Tibial nerve (tissue), 4 donors: Measurements from ENCODE around the gene TFG.

Experiments used
- EP300 ChIP-seq, 2 donors: sonication (generic); formaldehyde crosslinking; IDR thresholded peaks; one replicate each; pipeline ENCODE4 v1.6.1; 2017; ENCODE audit warnings: antibody characterized with exemption in 2 of 2, mild to moderate bottlenecking in 1 of 2
- POLR2A ChIP-seq, 2 donors: fragments of 450-650 bp; IDR thresholded peaks; one replicate each; pipeline ENCODE4 v1.6.1; 2017; ENCODE audit warnings: antibody characterized with exemption in 2 of 2, mild to moderate bottlenecking in 2 of 2, moderate library complexity in 2 of 2
- TF ChIP-seq, protein P1 (sequence below), 5 experiments: fragments of 200-600 bp in 3 of 5; fragments of 450-650 bp in 2 of 5; sonication (generic) in 3 of 5; IDR thresholded peaks; one replicate each; pipeline ENCODE4 v1.5.1; 2016 to 2019; ENCODE audit warnings: antibody characterized with exemption in 5 of 5, mild to moderate bottlenecking in 3 of 5, moderate library complexity in 2 of 5

DNA sequence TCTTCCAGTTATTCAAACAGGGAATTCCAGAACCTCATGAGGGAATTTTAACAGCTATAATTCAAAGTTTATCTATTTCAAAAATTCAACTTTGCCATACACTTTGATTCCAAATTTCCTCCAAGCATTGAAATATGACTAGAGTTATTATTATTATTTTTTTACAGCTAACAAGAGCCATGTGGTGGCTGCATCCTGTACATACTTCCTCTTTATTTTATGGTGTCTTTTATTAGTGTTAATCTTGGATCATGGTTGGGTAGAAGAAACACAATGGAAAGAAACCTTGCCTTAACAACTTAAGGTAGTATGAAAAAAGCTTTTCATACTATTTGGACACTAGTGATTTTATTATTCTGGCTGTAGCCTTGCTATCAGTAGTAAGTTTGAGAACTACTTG is 52.7 kb downstream of the TFG start:
- TF ChIP-seq, protein P1, sequence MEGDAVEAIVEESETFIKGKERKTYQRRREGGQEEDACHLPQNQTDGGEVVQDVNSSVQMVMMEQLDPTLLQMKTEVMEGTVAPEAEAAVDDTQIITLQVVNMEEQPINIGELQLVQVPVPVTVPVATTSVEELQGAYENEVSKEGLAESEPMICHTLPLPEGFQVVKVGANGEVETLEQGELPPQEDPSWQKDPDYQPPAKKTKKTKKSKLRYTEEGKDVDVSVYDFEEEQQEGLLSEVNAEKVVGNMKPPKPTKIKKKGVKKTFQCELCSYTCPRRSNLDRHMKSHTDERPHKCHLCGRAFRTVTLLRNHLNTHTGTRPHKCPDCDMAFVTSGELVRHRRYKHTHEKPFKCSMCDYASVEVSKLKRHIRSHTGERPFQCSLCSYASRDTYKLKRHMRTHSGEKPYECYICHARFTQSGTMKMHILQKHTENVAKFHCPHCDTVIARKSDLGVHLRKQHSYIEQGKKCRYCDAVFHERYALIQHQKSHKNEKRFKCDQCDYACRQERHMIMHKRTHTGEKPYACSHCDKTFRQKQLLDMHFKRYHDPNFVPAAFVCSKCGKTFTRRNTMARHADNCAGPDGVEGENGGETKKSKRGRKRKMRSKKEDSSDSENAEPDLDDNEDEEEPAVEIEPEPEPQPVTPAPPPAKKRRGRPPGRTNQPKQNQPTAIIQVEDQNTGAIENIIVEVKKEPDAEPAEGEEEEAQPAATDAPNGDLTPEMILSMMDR (IDR thresholded peaks at IDR 0.05), result no peak
- no peak for TF ChIP-seq POLR2A (IDR thresholded peaks at IDR 0.05)
- no peak for TF ChIP-seq EP300 (IDR thresholded peaks at IDR 0.05)
